Measurements from ENCODE around the gene DCTN2.
"Not testable (repeated sequence)": the region's sequence is repeated elsewhere in the genome, so short reads cannot be mapped to it uniquely, and the experiment has no call there.

DCTN2 gene

DNA sequence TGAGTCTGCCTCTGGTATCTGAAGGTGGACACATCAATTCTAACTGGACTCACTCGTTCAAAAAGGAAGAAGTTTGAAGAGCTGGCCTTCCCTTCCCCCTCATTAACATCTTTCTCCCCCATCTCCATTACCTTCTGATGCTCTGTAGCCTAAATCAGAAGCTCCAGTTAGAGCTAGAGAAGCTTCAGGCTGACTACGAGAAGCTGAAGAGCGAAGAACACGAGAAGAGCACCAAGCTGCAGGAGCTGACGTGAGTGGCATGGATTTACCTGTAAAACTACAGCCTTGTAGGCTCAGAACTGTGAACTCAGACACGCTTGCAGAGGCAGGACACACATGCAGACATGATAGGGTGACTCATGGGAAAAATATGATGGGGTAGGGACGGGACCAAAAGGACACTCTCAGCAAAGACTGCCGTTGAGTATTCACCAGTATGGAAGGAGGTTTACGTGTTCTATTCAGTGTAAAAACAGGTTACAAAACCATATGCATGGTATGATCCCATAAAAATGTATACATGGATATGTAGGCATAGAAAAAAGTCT is 29.7 kb upstream of the DCTN2 start:
- peak; percentile 32 for DNase-seq

DNA sequence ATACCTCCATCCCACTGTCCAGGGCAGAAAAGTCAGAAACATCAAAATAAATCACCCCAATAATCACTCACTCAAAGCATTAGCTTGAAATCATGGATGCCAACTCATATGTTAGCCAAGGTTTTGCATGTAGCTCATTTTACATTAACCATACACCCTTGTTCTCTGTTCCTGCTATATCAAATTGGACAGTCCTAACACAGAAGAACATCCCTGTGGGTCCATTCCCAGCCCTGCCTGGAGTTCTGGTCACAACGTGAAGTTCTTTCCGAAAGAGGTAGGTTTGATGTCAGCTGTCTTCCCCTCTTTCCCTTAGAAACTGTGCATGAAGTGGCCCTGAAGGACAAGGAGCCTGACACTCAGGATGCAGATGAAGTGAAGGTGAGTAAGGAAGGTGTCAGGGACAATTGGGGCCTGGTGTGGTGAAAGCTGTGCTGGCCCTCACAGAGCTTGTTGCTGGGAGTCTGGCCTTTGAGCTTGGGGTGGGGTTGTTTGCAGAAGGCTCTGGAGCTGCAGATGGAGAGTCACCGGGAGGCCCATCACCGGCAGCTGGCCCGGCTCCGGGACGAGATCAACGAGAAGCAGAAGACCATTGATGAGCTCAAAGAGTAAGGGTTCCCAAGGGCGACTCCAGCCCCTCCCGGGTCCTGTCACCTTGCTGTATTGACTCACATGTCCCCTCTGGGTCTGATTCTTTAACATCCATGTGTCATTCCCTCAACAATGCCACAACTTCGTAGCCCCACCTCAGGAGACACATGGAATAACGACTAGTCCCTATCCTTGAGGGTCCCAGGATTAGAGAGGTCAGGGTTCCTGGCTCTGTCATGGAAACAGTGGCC is 29.0 kb upstream of the DCTN2 start:
- DNase-seq = no peak

DNA sequence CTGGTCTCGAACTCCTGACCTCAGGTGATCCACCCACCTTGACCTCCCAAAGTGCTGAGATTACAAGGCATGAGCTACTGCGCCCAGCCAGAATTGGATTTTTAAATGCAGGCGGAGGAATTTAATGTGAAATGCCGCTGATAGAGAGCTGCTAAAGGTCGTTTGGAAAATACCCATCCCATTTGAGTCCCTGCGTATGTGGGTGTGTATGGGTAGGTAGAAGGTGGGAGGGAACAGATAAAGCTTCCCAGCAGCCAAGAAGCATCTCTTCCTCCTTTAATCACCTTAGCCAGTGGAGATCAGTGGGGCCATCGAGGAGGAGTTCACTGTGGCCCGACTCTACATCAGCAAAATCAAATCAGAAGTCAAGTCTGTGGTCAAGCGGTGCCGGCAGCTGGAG is 27.8 kb upstream of the DCTN2 start:
- DNase-seq = no peak

DNA sequence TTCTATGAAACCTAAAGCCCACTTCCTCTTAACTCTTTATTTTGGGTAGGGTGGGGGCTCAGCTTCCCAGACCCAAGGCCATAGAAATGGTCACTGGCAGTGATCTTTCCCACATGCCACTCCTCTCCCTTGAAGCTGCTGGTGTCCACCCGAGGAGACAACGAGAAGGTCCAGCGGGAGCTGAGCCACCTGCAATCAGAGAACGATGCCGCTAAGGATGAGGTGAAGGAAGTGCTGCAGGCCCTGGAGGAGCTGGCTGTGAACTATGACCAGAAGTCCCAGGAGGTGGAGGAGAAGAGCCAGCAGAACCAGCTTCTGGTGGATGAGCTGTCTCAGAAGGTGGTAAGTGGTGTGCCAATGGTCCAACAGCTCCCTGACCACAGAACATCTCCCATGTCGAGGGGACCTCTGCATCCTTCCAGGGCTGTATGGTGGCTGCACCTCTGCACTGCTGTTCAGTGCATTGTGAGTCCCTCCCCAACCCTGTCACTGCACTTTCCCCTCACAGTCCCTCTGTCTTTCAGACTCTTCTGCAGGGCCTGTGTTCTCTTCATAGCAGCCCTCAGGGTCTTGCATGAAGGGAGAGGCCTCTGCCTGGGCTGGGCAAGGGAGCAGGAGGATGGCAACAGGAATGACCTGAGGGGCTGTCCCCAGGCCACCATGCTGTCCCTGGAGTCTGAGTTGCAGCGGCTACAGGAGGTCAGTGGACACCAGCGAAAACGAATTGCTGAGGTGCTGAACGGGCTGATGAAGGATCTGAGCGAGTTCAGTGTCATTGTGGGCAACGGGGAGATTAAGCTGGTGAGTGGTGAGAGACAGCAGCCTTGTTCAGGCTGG is 25.2 kb upstream of the DCTN2 start:
- no peak for DNase-seq

DNA sequence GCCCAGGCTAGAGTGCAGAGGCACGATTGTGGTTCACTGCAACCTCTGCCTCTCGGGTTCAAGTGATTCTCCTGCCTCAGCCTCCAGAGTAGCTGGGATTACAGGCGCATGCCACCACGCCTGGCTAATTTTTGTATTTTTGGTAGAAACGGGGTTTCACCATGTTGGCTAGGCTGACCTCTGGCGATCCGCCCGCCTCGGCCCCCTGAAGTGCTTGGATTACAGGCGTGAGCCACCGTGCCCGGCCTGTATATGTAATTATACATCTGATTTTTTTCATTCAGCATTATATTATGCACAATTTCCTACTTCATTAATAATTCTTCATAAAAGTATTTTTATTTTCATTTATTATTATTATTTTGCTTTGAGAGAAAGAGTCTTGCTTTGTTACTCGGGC is 23.4 kb upstream of the DCTN2 start:
- not testable (repeated sequence) for DNase-seq

DNA sequence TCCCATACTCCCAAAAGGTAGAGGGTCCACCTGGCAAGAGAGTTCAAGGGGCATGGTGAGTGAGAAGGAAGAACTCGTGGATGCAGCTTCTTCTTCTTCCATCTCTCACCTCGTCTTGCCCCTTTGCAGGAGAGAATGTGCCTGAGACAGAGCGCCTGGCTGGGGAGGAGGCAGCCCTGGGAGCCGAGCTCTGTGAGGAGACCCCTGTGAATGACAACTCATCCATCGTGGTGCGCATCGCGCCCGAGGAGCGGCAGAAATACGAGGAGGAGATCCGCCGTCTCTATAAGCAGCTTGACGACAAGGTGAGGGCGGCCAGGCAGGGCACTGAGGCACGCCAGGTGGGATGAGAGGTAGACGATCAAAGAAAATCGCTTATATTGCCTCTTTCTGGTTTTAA is 22.9 kb upstream of the DCTN2 start:
- DNase-seq = no peak

DNA sequence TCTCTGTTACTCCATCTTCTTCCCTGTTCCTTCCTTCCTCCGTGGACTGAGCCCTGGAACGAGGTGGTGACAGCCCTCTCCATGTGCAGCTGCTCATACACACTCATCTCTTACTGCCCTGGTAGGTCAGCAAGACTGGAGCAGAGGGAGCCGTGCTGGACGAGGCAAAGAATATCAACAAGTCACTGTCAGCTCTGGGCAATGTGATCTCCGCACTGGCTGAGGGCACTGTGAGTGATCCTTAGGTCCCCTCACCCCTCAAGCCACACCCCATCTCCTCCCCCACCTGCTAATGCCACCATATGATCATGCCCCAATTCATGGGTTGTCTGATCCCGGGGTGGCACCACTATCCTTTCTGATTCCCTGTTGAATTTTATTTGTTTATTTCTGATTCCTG is 21.8 kb upstream of the DCTN2 start:
- no peak for DNase-seq

DNA sequence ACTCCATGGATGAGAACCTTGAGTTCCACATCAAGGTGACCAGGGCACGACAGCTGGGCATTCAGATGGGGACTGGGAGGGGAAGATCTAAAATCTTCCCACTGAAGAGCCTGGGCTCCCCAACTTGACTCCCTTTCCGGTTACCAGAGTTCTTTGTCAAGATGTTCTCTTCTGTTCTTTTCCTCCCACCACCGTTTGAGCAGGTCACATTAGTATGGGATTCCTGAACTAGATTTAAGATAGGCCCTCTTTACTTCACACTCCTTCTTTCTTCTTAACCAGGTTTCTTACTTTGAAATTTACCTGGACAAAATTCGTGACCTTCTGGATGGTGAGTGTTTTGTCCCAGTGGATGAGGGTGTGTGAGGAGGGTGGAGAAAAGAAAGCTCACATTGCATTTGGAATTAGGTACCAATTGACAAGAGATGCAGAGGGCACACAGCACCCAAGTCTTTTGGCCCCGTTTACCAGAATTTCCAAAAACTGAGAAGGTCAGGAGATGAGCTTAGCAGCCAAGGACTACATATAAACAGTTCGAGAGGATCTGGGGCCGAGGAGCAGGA is 17.3 kb upstream of the DCTN2 start:
- no peak for DNase-seq

DNA sequence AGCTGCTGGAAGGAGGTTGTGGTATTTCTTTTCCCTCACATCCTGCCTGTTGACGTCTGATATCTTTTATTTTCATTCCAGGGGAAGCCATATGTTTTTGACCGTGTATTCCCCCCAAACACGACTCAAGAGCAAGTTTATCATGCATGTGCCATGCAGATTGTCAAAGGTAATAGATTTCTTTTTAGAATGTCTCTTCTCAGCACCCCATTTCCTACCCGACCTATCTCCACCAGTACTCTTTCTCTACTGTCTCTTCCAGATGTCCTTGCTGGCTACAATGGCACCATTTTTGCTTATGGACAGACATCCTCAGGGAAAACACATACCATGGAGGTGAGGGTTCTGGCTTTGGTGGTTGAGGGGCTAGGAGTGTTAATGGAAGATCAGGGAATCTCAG is 16.4 kb upstream of the DCTN2 start:
- no peak for DNase-seq

DNA sequence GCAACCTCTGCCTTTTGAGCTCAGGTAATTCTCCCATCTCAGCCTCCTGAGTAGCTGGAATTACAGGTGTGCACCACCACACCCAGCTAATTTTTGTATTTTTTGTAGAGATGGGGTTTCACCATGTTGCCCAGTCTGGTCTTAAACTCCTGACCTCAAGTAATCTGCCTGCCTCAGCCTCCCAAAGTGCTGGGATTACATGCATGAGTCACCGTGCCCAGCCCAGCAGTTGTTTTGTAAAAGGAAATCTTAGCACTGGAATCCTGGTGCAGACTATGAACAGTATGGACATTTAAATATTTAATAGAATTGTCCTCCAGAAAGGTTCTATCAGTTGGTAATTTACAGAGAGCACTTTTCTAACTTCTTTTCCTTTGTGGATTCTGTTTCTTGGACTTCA is 14.1 kb upstream of the DCTN2 start:
- DNase-seq = peak; percentile 41

DNA sequence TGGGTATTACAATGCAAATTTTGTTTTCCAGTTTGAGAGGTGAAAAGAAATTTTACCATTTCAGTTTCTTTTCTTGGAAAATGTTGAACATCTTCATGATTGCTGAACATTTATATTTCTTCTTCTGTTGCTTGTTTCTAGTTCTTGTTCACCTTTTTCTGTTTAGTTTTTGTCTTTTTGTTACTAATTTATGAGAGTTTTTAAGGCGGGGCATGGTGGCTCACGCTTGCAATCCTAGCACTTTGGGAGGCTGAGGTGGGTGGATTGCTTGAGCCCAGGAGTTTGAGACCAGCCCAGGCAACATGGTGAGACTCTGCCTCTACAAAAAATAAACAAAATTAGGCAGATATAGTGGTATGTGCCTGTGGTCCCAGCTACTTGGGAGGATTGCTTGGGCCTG is 13.5 kb upstream of the DCTN2 start:
- no peak for DNase-seq

DNA sequence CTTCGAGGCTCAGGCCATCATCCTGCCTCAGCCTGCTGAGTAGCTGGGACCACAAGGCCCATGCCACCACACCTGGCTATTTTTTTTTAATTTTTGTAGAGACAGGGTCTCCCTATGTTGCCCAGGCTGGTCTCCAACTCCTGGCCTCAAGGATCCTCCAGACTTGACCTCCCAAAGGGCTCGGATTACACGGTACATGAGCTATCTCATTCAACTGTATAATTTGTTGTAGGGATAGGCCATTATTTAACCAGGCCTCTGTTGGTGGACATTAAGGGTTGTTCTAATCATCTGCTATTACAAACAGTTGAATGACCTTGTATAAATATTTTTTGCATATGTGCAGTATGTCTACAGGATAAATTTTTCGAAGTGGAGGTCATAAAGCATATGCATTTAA is 11.9 kb upstream of the DCTN2 start:
- no peak for DNase-seq

DNA sequence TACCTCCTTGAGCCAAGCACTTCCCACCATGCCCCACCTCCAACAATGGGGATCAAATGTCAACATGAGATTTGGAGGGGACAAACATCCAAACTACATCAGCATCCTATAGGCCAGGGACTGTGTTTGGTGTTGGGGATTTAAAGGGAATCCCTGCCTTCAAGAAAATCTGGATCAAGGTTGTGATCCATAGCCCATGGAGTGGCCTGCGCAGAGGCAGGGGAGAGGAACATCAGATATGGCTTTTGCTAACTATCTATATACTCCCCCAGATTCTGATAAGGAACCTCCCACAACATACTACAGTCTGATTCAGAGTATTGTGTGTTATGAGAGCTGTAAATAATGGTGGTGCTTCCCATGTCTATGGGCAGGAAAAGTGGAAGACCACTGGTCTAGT is 7.9 kb upstream of the DCTN2 start:
- no peak for DNase-seq

DNA sequence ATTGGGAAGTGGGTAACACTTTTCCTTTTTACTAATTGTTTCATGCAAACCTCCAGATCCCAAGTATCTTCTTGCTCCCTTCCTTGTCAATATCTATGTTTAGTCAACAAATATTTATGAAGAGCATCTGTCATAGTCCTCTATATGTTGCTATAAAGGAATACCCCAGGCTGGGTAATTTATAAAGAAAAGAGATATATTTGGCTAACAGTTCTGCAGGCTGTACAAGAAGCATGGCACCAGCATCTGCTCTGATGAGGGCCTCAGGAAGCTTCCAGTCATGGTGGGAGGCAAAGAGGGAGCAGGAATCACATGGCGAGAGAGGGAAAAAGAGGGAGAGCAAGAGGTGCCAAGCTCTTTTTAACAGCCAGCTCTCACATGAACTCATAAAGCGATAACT is 7.5 kb upstream of the DCTN2 start:
- no peak for DNase-seq

DNA sequence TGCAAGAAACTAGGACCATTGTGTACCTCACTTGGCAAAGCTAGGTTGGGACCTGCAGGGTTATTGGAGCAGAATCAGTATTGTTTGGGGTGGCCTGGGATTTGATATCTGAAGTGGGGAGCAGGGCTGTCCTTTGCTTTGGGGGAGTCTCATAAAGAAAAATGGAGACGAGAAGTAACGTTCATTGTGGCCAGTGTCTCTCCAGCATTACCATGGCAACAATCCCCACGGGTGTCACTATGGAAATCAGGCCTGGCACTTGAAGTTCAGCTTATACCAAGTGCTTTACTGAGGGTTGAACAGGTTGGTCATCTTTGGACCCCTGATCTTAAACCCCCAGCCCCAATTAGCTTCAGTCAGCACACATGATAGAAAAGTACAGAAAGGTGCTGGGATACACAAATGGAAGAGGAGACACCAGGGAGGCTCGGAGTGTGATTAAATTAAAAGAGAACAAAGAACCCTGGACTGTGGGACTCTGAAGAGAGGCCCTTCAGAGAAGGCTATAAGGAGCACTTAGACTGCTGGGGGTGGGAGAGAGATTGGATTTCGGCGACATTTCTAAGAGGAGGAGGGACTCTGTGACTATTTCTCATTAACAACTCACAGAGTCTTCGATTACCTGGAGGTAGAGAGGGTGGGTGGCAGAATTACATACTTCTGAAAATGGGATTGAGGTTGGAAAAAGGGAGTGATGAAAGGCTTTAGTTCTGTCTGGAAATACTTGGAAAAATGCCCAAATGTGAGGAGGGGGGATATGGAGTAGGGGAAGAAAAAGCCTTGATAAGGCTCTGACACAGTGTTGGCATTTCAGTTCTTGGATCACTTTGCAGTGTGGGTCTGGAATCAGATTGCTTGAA is 6.6 kb upstream of the DCTN2 start:
- DNase-seq = no peak

DNA sequence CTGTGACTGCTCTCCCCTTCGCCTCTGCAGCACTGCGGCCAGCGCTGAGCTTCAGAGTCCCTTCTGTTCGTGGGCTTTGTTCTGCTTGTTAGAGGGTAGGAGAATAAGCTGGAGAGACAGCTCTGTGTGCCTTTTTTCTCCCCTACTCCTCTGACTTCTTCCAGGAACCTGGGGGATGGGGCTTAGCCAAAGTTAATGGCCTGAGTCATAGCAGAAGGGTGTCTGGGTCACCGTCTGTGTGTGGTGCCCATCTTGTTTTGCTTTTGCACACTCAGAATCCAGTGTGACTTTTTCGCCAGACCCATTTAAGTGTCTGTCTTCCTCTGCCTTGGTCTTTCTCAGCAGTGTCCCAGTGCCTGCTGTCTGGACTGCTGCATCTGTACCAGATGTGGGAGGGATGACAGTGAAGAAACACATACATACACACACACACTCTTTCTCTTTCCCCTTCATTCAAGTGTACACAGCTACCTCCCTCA is 5.9 kb upstream of the DCTN2 start:
- peak; percentile 53 for DNase-seq

DNA sequence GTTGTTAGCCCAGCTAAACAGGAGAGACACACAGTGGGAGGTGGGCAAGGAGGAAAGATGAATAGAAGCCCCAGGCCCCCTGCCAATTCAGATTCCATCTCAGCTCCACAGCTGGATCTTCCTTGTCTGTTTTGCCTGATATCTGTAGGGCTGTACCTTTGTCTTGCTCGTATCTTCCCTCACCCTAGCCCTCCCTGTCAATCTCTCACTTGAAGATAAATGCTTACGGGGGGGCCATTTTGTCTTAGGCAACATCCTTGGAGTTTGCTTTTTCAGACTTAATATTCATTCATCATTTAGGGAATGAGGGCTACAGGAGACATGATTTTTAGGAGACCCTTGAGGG is 5.3 kb upstream of the DCTN2 start:
- DNase-seq = no peak

DNA sequence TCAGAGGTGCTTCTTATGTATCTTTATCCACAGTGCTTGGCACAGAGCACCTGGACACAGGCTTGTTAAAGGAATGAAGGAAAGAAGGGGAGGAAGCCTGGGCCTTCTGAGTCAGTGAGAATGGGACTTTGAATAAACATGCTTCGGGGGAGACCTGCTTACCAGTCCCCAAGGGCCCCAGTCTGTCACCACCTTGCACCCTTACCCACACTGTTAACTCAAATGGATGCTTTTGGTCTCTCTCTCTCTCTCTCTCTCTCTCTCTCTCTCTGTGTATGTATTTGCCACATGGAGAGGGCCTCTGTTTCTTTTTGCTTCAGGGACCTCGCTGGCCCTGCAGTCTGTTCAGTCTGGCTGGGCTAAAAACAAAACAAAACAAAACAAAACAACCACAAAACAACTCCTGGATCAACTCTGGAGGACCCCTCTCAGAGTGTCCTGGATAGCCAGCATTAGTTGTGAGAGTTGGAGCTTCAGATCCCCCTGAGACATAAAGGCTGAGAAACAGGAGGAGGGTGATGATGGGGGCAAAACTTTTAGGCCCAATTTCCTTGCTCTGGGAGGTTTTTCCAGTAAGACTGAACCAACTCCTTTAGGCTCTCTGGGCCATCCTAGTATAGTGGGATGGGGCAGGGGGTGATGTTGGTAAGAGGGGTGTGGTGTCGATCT is 4.8 kb upstream of the DCTN2 start:
- DNase-seq = no peak

DNA sequence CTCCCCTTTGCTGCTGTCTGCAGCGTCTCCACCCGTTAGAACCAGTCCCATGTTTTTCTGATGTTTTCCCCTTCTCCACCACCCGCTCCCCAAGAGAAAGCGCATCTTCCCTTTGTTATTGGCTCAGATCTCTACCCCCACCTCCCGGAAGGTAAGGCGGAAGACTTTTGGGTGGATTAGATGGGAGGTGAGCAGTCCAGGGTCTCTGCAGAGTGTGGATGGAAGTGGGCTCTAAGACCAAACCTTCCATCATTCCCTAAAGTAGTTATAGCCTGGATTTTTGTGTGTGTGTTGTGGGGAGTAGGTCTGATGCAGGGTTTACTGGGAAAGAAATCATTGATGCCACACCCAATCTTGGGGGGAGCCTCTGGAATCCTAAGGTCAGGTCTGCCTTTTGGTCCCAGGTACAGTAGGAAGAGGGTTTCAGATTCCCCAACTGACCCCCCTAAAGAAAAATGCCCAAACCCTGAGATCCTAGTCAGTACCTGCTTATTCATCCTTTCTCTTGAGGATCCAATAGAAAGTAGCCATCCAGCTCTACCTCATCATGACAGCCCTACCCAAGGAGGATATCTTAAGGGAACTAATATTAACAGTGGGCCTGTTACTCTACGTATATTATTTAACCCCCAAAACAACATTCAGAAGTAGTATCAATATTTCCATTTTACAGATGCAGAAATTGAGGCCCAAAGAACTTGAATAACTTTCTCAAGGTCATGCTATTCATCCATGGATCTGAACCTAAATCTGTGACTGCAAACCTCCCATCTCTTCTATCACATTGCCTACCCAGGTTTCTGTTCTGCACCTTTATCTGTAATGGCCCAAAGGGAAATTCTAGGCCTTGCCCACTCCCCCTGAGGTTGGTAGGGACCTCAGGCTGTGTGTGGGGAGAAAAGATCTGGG is 3.9 kb upstream of the DCTN2 start:
- DNase-seq = no peak

DNA sequence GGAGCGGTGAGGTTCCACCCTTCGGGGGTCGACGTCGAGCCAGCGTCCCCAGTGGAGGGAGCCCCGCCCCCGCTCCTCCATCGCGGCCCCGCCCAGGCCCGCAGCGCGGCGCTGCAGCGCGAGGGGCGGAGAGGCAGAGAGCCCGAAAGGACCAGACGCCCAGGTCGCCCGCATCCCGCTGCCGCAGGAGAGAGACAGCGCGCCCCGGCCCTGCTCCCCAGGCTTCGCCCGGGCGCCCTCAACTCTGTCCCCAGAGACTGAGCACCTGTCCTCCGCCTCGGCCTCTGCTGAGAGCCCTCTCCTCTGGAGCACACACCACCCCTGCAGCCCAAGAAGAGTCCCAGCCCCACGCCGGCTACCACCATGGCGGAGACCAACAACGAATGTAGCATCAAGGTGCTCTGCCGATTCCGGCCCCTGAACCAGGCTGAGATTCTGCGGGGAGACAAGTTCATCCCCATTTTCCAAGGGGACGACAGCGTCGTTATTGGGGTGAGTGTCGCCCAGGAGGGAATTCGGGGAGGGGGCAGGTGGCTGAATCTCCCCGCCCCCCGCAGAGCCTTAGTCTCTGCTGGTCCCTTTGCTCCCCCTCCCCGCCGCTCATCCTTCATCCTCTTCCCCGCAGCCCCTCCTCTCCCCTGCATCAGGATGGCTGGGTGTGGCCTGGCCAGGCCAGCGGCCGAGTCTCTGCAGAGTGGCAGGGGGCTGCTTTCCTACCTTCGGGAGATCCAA is 3.1 kb upstream of the DCTN2 start, which contains the start of gene KIF5A:
Gene KIF5A, plus strand, starts transcription at position 136 of the 732 bp plus-strand sequence. Its CDS starts 228 bp downstream, at position 364.
- DNase-seq = no peak
